Astrocyte (in vitro differentiated cells and primary cell): ENCODE data around the gene MYH16. TPM values are rescaled to one million over a fixed set of nuclear protein-coding genes. Genes with fewer than 3 reads are reported as not detected.

Experiments
- DNase-seq: peaks from one replicate; pipeline ENCODE4 v3.0.0-alpha.2; 2010; ENCODE audit warnings: low read depth
- FAIRE-seq: peaks from 2 replicates; lab custom pipeline; 2011; peaks lifted over from hg19 to GRCh38; lab: Jason Lieb, UNC
- H2AFZ ChIP-seq: 2 replicates; pipeline ENCODE4 v1.6.0; 2012; ENCODE audit warnings: low read depth, low read length, inconsistent platforms
- H3K27ac ChIP-seq: 2 replicates; pipeline ENCODE4 v1.5.1; 2011; ENCODE audit warnings: low read depth, low read length, inconsistent platforms
- H3K27me3 ChIP-seq: 2 replicates; pipeline ENCODE4 v1.6.0; 2011; ENCODE audit warnings: low read length, inconsistent platforms; ENCODE audit not compliant: insufficient read depth
- H3K36me3 ChIP-seq: 2 replicates; pipeline ENCODE4 v1.5.1; 2011; ENCODE audit warnings: low read length, inconsistent platforms; ENCODE audit not compliant: insufficient read depth
- H3K4me1 ChIP-seq: 2 replicates; pipeline ENCODE4 v1.5.1; 2011; ENCODE audit warnings: low read length, inconsistent platforms; ENCODE audit not compliant: insufficient read depth
- H3K4me2 ChIP-seq: 2 replicates; pipeline ENCODE4 v1.6.0; 2012; ENCODE audit warnings: low read length, inconsistent platforms
- H3K4me3 ChIP-seq: 2 replicates; pipeline ENCODE4 v1.5.1; 2011; ENCODE audit warnings: low read depth, mild to moderate bottlenecking, low read length, inconsistent platforms; ENCODE audit not compliant: insufficient read depth
- H3K79me2 ChIP-seq: 2 replicates; pipeline ENCODE4 v1.6.0; 2012; ENCODE audit warnings: mild to moderate bottlenecking, low read length, inconsistent platforms; ENCODE audit not compliant: insufficient read depth
- H3K9ac ChIP-seq: 2 replicates; pipeline ENCODE4 v1.6.0; 2012; ENCODE audit warnings: mild to moderate bottlenecking, low read length, inconsistent platforms
- H3K9me3 ChIP-seq: 2 replicates; pipeline ENCODE4 v1.5.1; 2012; ENCODE audit warnings: low read depth, mild to moderate bottlenecking, low read length, inconsistent platforms; ENCODE audit not compliant: insufficient read depth
- H4K20me1 ChIP-seq: 2 replicates; pipeline ENCODE4 v1.6.0; 2012; ENCODE audit warnings: low read length, inconsistent platforms; ENCODE audit not compliant: insufficient read depth
- H3K27ac Mint-ChIP-seq: one replicate; pipeline ENCODE4 v1.8.0; 2021; ENCODE audit warnings: mild to moderate bottlenecking, mixed read lengths; ENCODE audit not compliant: unreplicated experiment
- H3K27me3 Mint-ChIP-seq: one replicate; pipeline ENCODE4 v1.8.0; 2021; ENCODE audit warnings: low read depth, mixed read lengths; ENCODE audit not compliant: unreplicated experiment
- H3K36me3 Mint-ChIP-seq: one replicate; pipeline ENCODE4 v1.8.0; 2021; ENCODE audit warnings: low read depth, mixed read lengths; ENCODE audit not compliant: unreplicated experiment
- H3K4me1 Mint-ChIP-seq: one replicate; pipeline ENCODE4 v1.8.0; 2021; ENCODE audit warnings: low read depth, mixed read lengths; ENCODE audit not compliant: unreplicated experiment
- H3K4me3 Mint-ChIP-seq: one replicate; pipeline ENCODE4 v1.8.0; 2021; ENCODE audit warnings: mild to moderate bottlenecking, moderate library complexity, mixed read lengths; ENCODE audit not compliant: unreplicated experiment
- H3K9me3 Mint-ChIP-seq: one replicate; pipeline ENCODE4 v1.8.0; 2021; ENCODE audit warnings: mild to moderate bottlenecking, mixed read lengths; ENCODE audit not compliant: unreplicated experiment
- CTCF ChIP-seq: IDR thresholded peaks from 2 replicates; pipeline ENCODE4 v1.5.1; 2011; ENCODE audit warnings: low read depth, mild to moderate bottlenecking, inconsistent platforms, low read length, moderate library complexity; ENCODE audit not compliant: insufficient read depth
- EZH2 ChIP-seq: IDR thresholded peaks from 2 replicates; pipeline ENCODE4 v1.6.1; 2012; ENCODE audit warnings: mild to moderate bottlenecking, low read length, inconsistent platforms; ENCODE audit not compliant: insufficient read depth
- total RNA-seq: library from RNA; stranded (reverse); gene quantifications from 2 replicates; pipeline ENCODE4 v1.2.1, GENCODE V29; 2021

MYH16 gene
- total RNA-seq, 1 donor from 2014 or later = 0.11 TPM

GRCh38 chr7:99252166-99252895 is 20.3 kb upstream of the MYH16 start:
- Mint-ChIP-seq H3K27me3 (peaks cover 7% of the 10 kb centered on the region), H3K4me1 (peaks cover 6% of the 10 kb centered on the region), H3K4me3 (no peak overlapping the region), H3K27ac (no peak overlapping the region), H3K36me3 (no peaks in the 10 kb centered on the region), H3K9me3 (peaks cover 3% of the 10 kb centered on the region)
- Histone ChIP-seq H3K9me3 (no peaks in the 10 kb centered on the region), H3K4me1 (no peaks in the 10 kb centered on the region), H3K4me2 (no peak overlapping the region), H3K27me3 (peaks cover 12% of the 10 kb centered on the region), H3K4me3 (no peak overlapping the region), H3K9ac (no peak overlapping the region), H3K79me2 (no peaks in the 10 kb centered on the region), H3K27ac (no peak overlapping the region), H3K36me3 (no peaks in the 10 kb centered on the region), H4K20me1 (no peaks in the 10 kb centered on the region), H2AFZ (no peak overlapping the region)
- TF ChIP-seq CTCF (no peak), EZH2 (no peak)
- no peak for FAIRE-seq
- DNase-seq = no peak

- H3K4me3 Mint-ChIP-seq = no peak overlapping the region
- no peak overlapping the region for H3K9ac ChIP-seq
- H4K20me1 ChIP-seq = no peaks in the 10 kb centered on the region
- peaks cover 11% of the 10 kb centered on the region for H3K27me3 Mint-ChIP-seq
- H3K4me1 ChIP-seq = no peaks in the 10 kb centered on the region
- H2AFZ ChIP-seq = no peak overlapping the region
- H3K4me2 ChIP-seq = no peak overlapping the region
- no peaks in the 10 kb centered on the region for H3K79me2 ChIP-seq
- FAIRE-seq = no peak
- H3K27me3 ChIP-seq = peaks cover 12% of the 10 kb centered on the region
- H3K27ac ChIP-seq = no peak overlapping the region
- no peak overlapping the region for H3K27ac Mint-ChIP-seq
- no peaks in the 10 kb centered on the region for H3K36me3 Mint-ChIP-seq
- no peaks in the 10 kb centered on the region for H3K9me3 ChIP-seq
- H3K36me3 ChIP-seq = no peaks in the 10 kb centered on the region
- no peak for TF ChIP-seq EZH2
- no peak for TF ChIP-seq CTCF
- no peak for DNase-seq
- peaks cover 3% of the 10 kb centered on the region for H3K9me3 Mint-ChIP-seq
- H3K4me3 ChIP-seq = no peak overlapping the region
- peaks cover 5% of the 10 kb centered on the region for H3K4me1 Mint-ChIP-seq
These were observed 19.3 kb upstream of the MYH16 start for GRCh38 chr7:99253369-99253768.

GRCh38 chr7:99254390-99254789 is 18.2 kb upstream of the MYH16 start:
- Mint-ChIP-seq H3K4me1 (no peaks in the 10 kb centered on the region), H3K27ac (no peak overlapping the region), H3K4me3 (no peak overlapping the region), H3K27me3 (peaks cover 15% of the 10 kb centered on the region), H3K36me3 (no peaks in the 10 kb centered on the region), H3K9me3 (peaks cover 3% of the 10 kb centered on the region)
- H3K79me2 ChIP-seq = no peaks in the 10 kb centered on the region
- no peaks in the 10 kb centered on the region for H3K36me3 ChIP-seq
- H3K27ac ChIP-seq = no peak overlapping the region
- H3K4me2 ChIP-seq = no peak overlapping the region
- no peak overlapping the region for H2AFZ ChIP-seq
- H3K9ac ChIP-seq = no peak overlapping the region
- H3K4me3 ChIP-seq = no peak overlapping the region
- H3K4me1 ChIP-seq = no peaks in the 10 kb centered on the region
- no peak for DNase-seq
- no peaks in the 10 kb centered on the region for H3K9me3 ChIP-seq
- peaks cover 12% of the 10 kb centered on the region for H3K27me3 ChIP-seq
- no peak for TF ChIP-seq CTCF
- FAIRE-seq = no peak
- H4K20me1 ChIP-seq = no peaks in the 10 kb centered on the region
